ENCODE measurements around the gene TMEM273.

- TF ChIP-seq TCF12 (IDR thresholded peaks at IDR 0.05) = no peak
- TF ChIP-seq POLR2AphosphoS5 (IDR thresholded peaks at IDR 0.05; ENCODE audit: low read depth, low read length) = no peak
- TF ChIP-seq JUND (IDR thresholded peaks at IDR 0.05) = no peak
Observed at GRCh38 chr10:49230004-49230403, 41.8 kb upstream of the TMEM273 start.

Data from SK-N-SH (cell line).